Panc1 (cell line): ENCODE measurements around the gene GDF2. TPM values are rescaled to one million over a fixed set of nuclear protein-coding genes. Genes with fewer than 3 reads are reported as not detected.

Experiments
- ATAC-seq: fragments of 200-7000 bp; cut with Tn5 transposase; 2 replicates; pipeline ENCODE4 v1.9.1; 2020; ENCODE audit warnings: mild to moderate bottlenecking, moderate library complexity
- BruUV-seq: library from RNA; stranded (reverse); fragments of 400-500 nt; replicated peaks from 2 replicates; lab custom pipeline; 2021; lab: Mats Ljungman, UMichigan
- CTCF ChIA-PET: fragments of 300-600 bp; sonication (Branson Sonifier 250); formaldehyde crosslinking; loops from one replicate; lab custom pipeline; 2022; ENCODE audit warnings: antibody characterized with exemption; lab: Charles Lee
- POLR2A ChIA-PET: fragments of 300-600 bp; sonication (Branson Sonifier 250); formaldehyde crosslinking; loops from one replicate; lab custom pipeline; 2022; ENCODE audit warnings: antibody characterized with exemption; lab: Charles Lee
- DNase-seq: peaks from one replicate; pipeline ENCODE4 v3.0.0-alpha.2; 2010; ENCODE audit warnings: low read depth, low spot score
- H3K27ac ChIP-seq: 2 replicates; pipeline ENCODE4 v1.5.1; 2011; ENCODE audit warnings: mild to moderate bottlenecking, low read length, inconsistent platforms
- H3K27me3 ChIP-seq: fragments of 200-500 bp; sonication (Bioruptor generic); 2 replicates; pipeline ENCODE4 v1.6.0; 2014; ENCODE audit warnings: low read length, inconsistent platforms; ENCODE audit not compliant: control insufficient read depth, insufficient read depth
- H3K36me3 ChIP-seq: fragments of 200-500 bp; sonication (Bioruptor generic); 2 replicates; pipeline ENCODE4 v1.5.1; 2014; ENCODE audit warnings: inconsistent platforms, mild to moderate bottlenecking, low read length, moderate library complexity; ENCODE audit not compliant: control insufficient read depth, insufficient read depth
- H3K4me1 ChIP-seq: 2 replicates; pipeline ENCODE4 v1.5.1; 2011; ENCODE audit warnings: inconsistent platforms, mild to moderate bottlenecking, low read length, moderate library complexity; ENCODE audit not compliant: control insufficient read depth, insufficient read depth
- H3K4me3 ChIP-seq, 2 experiments: 2 replicates each; pipeline ENCODE4 v1.5.1; 2011 to 2012; ENCODE audit warnings: low read depth in 2 of 2, low read length in 2 of 2, mild to moderate bottlenecking in 2 of 2, inconsistent platforms in 1 of 2, moderate library complexity in 1 of 2
- H3K9me3 ChIP-seq: fragments of 200-500 bp; sonication (Bioruptor generic); 2 replicates; pipeline ENCODE4 v1.5.1; 2014; ENCODE audit warnings: low read depth, mild to moderate bottlenecking, inconsistent platforms, low read length, moderate library complexity; ENCODE audit not compliant: control insufficient read depth, insufficient read depth
- POLR2AphosphoS5 ChIP-seq: IDR thresholded peaks from 2 replicates; pipeline ENCODE4 v1.6.1; 2012; ENCODE audit warnings: mild to moderate bottlenecking, low read depth, low read length, moderate library complexity
- SIN3A ChIP-seq: IDR thresholded peaks from 2 replicates; pipeline ENCODE4 v1.6.1; 2012; ENCODE audit warnings: low read depth, mild to moderate bottlenecking, low read length, moderate library complexity, borderline replicate concordance; ENCODE audit not compliant: insufficient read depth
- TCF7L2 ChIP-seq: IDR thresholded peaks from 2 replicates; pipeline ENCODE4 v1.6.1; 2011; ENCODE audit warnings: mild to moderate bottlenecking, low read depth, low read length, inconsistent platforms
- in situ Hi-C: cut with HindIII; loops from 2 replicates; pipeline ENCODE4 v1.10.0; 2016; ENCODE audit warnings: low sequenced_read_pairs, low pct_unique_long_range_greater_than_20kb
- intact Hi-C: fragments of 100-400 bp; cut with micrococcal nuclease; formaldehyde crosslinking; loops from one replicate; pipeline ENCODE4 v1.10.0; 2022; ENCODE audit not compliant: unreplicated experiment
- total RNA-seq: library from RNA; stranded (reverse); gene quantifications from one replicate; pipeline ENCODE4 v1.2.1, GENCODE V29; 2021; ENCODE audit not compliant: unreplicated experiment
- TF ChIP-seq, protein P1 (sequence below), 2 experiments: IDR thresholded peaks; 2 replicates each; pipeline ENCODE4 v1.6.1; 2011 to 2012; ENCODE audit warnings: low read depth in 2 of 2, control low read depth in 1 of 2, low read length in 1 of 2, mild to moderate bottlenecking in 1 of 2, moderate library complexity in 1 of 2; ENCODE audit not compliant: insufficient read depth in 1 of 2
- TF ChIP-seq, protein P2 (sequence below): fragments of 450-650 bp; IDR thresholded peaks from 2 replicates; pipeline ENCODE4 v1.5.1; 2017; ENCODE audit warnings: mild to moderate bottlenecking

The GDF2 gene
- total RNA-seq, 1 experiment from 2014 or later, result not detected

DNA sequence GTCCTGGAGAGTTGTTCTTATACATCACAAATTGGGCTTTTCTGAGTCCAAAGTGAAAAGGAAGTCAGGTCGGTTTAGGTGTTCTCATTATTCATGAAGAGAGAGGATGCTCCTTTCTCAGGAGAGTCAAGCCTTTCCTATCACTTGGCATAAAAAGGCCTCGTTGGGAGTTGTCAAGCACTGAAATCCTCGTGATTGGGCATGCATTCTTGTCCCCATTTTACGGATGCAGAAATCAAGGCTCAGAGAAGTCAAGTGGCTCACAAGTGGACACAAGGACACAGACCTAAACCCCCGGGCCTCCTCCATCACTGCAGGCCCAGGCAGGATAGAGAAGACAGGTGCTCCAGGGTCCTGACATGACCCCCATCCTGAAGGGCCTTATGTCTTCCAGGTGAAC, 34.5 kb downstream of the GDF2 start:
- ChIA-PET POLR2A (no interaction called here), CTCF (no interaction called here)
- in situ Hi-C loops, result no loop called here
- no peak for TF ChIP-seq SIN3A
- no peak for TF ChIP-seq POLR2AphosphoS5
- TF ChIP-seq, protein P1, sequence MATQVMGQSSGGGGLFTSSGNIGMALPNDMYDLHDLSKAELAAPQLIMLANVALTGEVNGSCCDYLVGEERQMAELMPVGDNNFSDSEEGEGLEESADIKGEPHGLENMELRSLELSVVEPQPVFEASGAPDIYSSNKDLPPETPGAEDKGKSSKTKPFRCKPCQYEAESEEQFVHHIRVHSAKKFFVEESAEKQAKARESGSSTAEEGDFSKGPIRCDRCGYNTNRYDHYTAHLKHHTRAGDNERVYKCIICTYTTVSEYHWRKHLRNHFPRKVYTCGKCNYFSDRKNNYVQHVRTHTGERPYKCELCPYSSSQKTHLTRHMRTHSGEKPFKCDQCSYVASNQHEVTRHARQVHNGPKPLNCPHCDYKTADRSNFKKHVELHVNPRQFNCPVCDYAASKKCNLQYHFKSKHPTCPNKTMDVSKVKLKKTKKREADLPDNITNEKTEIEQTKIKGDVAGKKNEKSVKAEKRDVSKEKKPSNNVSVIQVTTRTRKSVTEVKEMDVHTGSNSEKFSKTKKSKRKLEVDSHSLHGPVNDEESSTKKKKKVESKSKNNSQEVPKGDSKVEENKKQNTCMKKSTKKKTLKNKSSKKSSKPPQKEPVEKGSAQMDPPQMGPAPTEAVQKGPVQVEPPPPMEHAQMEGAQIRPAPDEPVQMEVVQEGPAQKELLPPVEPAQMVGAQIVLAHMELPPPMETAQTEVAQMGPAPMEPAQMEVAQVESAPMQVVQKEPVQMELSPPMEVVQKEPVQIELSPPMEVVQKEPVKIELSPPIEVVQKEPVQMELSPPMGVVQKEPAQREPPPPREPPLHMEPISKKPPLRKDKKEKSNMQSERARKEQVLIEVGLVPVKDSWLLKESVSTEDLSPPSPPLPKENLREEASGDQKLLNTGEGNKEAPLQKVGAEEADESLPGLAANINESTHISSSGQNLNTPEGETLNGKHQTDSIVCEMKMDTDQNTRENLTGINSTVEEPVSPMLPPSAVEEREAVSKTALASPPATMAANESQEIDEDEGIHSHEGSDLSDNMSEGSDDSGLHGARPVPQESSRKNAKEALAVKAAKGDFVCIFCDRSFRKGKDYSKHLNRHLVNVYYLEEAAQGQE (IDR thresholded peaks at IDR 0.05; ENCODE audit: insufficient read depth in 1 of 2, low read depth in 2 of 2, low read length in 1 of 2), result no peak
- no peak for TF ChIP-seq TCF7L2
- TF ChIP-seq, protein P2, sequence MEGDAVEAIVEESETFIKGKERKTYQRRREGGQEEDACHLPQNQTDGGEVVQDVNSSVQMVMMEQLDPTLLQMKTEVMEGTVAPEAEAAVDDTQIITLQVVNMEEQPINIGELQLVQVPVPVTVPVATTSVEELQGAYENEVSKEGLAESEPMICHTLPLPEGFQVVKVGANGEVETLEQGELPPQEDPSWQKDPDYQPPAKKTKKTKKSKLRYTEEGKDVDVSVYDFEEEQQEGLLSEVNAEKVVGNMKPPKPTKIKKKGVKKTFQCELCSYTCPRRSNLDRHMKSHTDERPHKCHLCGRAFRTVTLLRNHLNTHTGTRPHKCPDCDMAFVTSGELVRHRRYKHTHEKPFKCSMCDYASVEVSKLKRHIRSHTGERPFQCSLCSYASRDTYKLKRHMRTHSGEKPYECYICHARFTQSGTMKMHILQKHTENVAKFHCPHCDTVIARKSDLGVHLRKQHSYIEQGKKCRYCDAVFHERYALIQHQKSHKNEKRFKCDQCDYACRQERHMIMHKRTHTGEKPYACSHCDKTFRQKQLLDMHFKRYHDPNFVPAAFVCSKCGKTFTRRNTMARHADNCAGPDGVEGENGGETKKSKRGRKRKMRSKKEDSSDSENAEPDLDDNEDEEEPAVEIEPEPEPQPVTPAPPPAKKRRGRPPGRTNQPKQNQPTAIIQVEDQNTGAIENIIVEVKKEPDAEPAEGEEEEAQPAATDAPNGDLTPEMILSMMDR, result no peak
- BruUV-seq, result no TSS peak
- Histone ChIP-seq H3K4me1 (no peaks in the 10 kb centered on the region), H3K36me3 (no peaks in the 10 kb centered on the region), H3K27ac (no peak overlapping the region), H3K27me3 (no peaks in the 10 kb centered on the region), H3K9me3 (no peaks in the 10 kb centered on the region), H3K4me3 (no peak overlapping the region)
- DNase-seq, result no peak
- intact Hi-C loops, result no loop called here
- ATAC-seq, result no peak

DNA sequence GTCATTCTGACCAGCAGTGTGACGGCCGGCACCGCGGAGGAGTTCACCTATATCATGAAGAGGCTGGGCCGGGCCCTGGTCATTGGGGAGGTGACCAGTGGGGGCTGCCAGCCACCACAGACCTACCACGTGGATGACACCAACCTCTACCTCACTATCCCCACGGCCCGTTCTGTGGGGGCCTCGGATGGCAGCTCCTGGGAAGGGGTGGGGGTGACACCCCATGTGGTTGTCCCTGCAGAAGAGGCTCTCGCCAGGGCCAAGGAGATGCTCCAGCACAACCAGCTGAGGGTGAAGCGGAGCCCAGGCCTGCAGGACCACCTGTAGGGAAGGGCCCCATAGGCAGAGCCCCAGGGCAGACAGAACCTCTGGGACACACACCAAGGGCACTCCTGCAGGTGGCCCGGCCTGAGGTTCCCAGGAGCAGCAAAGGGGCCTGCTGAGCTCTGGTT, 34.9 kb downstream of the GDF2 start:
- CTCF ChIA-PET, result no interaction called here
- in situ Hi-C loops, result no loop called here

More for the DNA sequence above, 34.9 kb downstream of the GDF2 start:
- BruUV-seq, result no TSS peak
- ATAC-seq (no peak), DNase-seq (no peak)
- H3K27me3 ChIP-seq, result no peaks in the 10 kb centered on the region
- H3K4me3 ChIP-seq, result no peak overlapping the region
- H3K9me3 ChIP-seq, result no peaks in the 10 kb centered on the region
- H3K36me3 ChIP-seq, result no peaks in the 10 kb centered on the region
- intact Hi-C loops, result no loop called here
- TF ChIP-seq, protein P2, result no peak
- TF ChIP-seq, protein P1 (IDR thresholded peaks at IDR 0.05; ENCODE audit: insufficient read depth in 1 of 2, low read depth in 2 of 2, low read length in 1 of 2), result no peak
- TF ChIP-seq POLR2AphosphoS5 (no peak), TCF7L2 (no peak), SIN3A (no peak)
- H3K4me1 ChIP-seq, result no peaks in the 10 kb centered on the region
- H3K27ac ChIP-seq, result no peak overlapping the region
- POLR2A ChIA-PET, result no interaction called here
